Activated CD4-positive, CD25-positive, alpha-beta regulatory T cell treated with anti-CD3 and anti-CD28 coated beads, Interleukin-2, amount 50 U/mL, for 72 hours (primary cell): ENCODE measurements around the gene DUSP8.

Experiments
- DNase-seq: peaks from one replicate; pipeline ENCODE4 v3.0.0; 2021

Gene DUSP8

DNA sequence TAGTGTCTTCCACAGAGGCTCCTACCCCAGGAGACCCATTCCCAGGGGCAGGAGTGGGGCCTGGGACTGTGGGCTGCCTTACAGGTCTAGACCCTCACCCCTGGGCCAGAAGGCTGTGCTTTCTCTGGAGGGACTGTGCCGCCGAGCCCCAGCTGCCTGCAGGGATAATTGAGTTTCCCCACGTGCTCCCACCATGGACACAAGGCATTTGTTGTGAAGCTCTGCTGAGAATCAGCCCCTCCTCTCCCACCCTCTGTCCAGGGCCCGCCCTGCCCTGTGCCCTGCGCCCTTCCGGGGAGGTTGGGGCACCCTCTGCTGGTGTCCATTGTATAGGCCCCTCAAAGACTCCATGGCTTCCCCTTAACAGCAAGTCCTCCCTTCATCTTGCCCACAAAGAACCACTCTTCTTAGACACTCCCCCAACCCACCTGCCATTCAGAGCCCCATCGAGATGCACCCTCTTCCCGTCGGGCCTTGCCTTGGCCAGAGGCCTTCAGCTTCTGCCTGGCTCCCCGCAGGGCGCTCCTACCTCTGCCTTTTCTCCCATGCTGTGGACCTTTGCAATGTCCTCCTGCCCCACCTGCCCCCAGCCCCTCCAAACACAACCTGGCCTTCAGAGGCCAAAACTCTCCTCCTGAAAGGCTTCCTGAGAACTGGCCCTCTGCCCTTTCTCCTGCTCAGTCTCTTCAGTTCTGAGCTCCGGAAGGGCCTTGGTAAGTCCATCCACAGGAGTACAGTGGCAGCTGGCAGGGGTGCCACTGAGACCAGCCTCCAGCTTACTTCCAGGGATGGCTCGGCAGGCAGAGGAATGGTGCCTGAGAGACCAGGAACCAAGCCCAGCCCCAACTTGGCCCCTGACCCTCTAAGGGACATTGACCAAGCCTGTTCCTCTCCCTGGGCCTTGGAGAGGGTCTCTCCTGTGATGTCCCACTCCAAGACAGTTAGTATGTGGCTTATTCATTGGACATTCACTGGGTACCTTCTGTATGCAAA lies 22.4 kb downstream of the DUSP8 start:
- DNase-seq, result no peak

DNA sequence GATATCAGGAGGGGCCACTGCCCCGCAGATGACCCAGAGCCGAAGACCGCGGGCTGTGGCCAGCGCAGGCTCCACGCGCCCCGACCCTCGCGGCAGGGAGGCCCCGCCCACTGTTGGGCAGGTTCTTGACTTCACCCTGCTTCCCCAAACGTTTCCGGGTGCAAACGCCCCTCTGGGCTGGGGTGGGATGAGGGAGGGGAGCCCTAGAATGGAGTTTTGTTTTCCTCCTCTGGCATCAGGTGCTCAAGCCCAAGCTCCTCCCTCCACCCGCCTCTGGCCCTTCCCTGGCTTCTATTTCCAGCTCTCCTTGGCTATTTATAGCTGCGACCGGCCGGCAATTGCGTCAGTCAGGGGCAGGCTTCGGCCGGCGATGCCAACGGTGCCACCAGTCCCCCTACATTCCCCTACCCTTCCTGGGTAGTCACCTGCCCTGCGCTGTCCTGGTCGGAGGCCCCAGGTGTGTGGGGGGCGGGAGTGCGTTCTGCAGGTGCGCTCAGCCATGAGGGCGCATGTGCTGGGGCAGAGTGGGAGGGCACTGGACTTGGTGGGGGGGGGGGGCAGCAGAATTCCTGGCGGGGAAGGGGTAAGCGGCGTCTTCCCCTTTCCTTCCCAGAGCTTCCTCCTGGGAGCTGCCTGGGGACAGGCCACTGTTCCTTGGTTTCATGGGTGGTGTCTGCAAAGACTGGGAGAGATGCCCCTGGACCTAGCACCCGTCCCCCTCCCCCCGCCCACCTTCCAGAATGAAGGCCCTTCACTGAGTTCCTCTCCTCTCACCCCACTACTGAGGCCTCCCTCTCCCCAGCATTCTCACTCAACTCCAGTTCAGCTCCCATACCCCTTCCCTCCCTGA lies 23.6 kb downstream of the DUSP8 start:
- DNase-seq, result no peak

DNA sequence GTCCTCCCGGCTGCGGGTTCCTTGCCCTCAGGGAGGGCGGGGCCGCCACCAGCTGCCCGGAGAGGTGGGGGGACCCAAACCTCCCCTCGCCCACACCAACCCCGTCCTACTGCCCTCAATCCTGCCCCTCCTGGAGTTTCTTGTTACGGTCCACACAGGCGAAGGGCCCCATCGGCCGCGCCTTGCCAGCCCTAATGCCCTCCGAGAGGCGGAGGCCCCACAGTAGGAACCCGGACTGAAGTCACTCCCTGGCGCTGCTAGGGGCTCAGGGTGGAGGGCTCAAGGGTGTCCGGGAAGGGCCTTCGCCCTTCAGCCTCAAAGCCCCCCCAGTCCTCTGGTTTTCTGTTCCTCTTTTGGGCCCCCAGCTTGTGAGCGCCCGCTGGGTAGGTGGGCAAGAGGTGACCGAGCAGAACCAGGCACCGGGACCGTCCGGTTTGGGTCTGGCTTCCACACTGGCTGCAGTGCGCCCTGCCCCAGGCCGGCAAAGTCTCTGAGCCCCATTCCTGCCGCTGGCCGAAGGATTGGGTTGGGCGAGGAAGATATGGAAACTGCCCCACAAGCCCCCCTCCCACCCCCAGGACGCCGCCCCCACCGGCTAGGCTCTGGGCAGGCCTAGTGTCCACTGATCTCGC lies 24.5 kb downstream of the DUSP8 start:
- no peak for DNase-seq

DNA sequence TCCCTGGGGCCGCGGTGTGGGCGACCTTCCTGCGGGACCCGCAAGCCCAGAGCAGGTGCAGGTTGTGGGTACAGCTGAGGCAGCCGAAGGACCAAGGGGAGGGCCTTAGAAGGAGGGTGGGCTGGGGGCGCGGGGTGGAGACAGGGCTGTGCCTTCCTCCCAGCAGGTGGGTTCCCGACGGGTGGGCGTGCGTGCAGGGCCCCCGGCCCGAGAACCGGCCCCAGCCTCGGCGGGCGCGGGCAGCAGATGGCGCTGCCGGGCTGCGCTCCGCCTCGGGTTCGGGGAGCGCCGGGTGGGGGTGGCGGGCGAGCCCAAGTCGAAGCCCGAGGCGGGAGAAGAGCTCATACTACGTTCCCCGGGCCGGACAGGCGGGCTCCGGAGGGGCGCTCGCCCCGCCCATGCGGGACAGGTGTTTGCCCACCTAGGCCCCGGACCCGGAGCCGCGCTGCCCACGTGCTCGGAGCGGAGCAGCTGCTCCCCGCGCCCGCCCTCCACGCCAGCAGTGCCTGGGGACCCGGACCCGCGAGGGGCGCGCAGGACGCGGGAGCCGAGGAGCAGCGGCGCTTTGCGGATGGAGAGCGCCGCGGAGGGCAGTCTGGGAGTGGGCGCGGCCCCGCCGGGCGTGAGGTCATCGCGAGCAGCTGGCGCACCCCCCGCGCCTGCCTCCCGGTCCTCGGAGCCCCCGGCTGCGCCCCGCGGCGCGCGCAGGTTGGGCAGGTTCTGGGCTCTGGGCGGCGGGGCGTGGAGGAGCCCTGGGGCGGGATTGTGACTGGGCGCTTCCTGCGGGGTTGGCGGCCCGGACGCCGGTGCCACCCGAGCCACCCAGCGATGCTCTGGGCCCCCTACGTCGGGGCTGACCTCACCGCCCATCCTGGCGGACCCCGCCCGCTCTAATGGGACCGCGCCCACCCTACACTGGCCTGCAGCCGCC lies 25.3 kb downstream of the DUSP8 start:
- peak; percentile 47 for DNase-seq

DNA sequence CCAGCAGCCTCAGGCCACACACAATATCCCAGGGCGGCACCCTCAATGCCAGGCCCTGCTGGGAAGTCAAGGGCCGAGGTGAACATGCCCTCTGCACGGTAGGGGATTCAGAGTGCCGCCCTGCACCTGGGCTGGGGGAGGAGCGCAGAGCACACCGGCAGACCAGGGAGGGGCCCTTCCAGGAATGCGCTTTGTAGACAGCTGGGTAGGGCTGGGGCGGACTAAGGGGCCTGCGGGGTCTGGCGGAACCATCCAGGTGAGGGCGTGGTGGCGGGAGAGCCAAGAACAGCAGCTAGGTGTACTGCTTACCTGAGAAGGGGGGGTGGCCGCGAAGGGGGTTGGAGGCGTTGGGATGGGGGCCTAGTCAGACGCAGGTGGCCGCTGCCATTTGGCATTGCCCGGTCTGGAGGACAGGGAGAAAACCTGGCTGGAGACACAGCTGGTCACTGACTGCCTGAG lies 26.0 kb downstream of the DUSP8 start:
- DNase-seq, result no peak

DNA sequence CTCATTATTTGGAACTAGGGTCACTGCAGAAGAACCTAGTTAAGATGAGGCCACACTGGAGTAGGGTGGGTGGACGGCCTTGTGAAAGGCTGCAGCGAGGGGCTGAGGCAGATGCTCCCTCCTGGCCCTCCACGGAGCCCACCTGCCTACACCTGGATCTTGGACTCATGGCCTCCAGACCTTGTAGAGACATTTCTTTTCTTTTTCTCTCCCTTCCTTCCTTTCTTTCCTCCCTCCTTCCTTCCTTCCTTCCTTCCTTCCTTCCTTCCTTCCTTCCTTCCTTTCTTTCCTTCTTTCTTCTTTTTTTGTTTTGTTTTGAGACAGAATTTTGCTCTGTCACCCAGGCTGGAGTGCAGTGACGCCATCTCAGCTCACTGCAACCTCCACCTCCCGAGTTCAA lies 26.6 kb downstream of the DUSP8 start:
- DNase-seq, result no peak

DNA sequence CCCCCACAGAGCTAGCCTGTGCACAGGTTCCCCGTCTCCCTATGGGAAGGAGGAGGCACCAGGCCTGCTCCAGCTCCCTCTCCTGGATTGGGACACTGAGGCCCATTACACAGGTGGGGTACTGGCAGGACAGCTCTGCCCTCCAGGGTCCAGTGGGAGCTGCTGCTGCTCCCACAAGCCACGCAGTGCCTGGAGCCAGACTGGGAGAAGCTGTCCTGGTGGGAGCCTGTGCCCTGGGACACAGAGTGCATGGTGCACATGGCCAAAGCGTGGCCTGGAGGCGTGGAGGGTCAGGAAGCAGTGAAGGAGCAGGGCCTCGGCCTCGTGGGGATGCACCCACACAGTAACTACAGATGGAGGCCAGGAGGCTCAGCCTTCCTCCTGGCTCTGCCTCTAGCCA lies 27.5 kb downstream of the DUSP8 start:
- no peak for DNase-seq

DNA sequence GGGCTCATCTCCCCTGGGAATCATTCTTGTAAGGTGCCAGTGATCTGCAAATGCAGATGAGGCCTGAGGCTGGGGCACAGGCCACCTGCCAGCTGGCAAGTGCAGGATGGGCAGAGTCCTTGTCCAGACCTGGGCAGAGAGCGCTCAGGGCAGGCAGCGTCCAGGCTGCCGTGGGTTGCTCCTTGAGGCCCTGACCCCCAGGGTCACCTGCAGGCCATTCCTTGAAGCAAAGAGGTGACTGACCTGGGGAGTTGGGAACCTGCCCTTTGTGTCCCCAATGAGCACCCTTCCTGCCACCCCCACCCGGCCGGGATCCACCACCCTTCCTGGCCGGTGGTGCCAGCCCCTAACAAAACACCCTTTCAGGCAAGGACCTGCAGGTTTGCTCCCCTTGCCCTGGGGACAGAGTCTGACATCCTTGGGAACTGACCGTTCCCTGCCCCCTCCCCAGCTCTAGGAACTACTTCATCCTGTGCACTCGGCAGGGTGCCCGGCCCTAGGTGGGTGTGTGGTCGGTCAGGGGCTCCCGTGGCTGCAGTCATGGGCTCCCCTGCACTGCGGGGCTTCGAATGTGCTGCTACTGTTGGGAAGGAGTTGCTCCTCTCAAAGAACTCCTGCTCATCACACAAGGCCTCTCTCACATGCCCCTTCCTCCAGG lies 28.3 kb downstream of the DUSP8 start:
- no peak for DNase-seq

DNA sequence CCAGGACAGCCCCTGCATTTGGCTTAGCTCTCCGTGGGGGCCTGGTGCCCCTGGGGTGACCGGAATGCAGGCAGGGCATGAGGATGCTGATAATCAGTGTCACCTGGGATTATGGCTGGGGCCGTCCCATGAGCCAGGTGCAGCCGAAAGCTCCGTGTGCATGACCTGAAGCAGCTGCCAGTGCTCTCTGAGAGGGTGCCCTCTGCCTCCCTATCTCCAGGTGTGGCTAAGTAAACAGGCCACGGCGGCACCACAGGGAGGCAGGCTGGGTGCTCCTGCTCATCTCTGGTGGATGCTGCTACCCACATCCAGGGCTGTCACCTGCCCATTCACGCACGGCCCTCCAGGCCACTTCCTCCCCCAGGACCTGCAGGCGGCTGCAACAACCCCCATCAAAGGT lies 29.8 kb downstream of the DUSP8 start:
- DNase-seq, result no peak

DNA sequence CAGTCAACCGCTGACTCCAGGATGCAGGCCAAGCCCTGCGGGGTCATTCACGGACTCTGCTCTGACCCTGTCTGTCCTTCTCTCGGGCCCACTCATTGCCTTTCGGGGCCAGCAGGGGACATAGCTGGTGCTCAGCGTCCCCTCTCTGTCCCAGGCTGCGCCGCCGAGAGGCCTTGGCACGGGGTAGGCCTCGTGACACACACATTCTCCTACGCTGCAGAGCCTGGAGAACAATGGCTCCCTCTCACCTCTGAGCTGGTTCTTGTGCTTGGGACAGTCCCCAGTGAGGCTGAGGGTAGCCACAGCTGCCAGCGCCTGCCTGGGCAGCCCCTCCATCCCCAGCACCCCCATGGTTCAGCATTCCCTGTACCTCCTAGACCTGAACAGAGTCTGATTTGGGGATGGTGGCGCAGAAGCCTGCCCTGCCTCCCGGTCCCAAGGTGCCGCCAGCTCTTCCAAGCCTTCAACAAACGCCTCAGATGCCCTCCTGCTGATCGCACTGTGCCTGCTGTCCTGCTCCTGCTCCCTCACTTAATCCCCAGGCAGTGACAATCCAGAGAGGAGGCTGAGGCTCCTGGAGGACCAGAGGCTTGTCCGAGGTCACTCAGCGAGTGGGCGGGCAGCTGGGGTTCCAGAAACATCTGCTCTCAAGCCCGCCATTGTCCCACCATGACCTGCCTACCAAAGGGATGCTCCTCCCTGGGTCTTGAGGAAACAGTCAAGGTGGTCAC lies 30.4 kb downstream of the DUSP8 start:
- no peak for DNase-seq

DNA sequence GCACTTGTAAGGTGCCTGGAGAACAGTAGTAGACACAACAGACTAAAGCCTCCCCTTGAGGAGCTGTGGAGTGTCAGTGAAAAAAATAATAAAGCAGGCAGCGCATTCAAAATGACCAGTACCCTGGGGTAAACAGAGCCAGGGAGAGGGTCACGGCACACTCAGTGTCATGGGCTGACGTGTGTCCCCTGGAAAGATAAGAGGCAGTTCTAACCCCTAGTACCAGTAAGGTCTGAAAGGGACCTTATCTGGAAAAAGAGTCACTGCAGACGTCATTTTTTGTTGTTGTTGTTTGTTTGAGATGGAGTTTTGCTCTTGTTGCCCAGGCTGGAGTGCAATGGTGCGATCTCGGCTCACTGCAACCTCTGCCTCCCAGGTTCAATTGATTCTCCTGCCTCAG lies 32.0 kb downstream of the DUSP8 start:
- no peak for DNase-seq

DNA sequence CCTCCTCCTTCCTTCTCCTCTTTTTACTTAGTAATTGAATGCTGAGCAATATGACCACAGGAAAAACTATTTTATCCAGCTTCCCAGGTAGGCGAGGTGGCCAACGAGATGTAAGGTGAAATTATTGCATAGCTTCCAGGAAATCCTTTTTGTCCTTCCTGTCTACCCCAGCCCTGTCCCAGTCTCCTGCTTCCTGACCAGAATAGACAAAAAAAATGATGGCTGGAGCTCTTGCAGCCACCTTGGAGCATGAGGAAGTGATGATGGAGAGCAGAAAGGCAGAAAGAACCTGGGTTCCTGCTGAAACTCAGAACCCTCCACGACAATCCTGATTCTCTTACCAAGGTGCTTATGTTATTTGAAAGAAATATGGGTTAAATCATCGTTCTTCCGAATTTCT lies 33.9 kb downstream of the DUSP8 start:
- no peak for DNase-seq

DNA sequence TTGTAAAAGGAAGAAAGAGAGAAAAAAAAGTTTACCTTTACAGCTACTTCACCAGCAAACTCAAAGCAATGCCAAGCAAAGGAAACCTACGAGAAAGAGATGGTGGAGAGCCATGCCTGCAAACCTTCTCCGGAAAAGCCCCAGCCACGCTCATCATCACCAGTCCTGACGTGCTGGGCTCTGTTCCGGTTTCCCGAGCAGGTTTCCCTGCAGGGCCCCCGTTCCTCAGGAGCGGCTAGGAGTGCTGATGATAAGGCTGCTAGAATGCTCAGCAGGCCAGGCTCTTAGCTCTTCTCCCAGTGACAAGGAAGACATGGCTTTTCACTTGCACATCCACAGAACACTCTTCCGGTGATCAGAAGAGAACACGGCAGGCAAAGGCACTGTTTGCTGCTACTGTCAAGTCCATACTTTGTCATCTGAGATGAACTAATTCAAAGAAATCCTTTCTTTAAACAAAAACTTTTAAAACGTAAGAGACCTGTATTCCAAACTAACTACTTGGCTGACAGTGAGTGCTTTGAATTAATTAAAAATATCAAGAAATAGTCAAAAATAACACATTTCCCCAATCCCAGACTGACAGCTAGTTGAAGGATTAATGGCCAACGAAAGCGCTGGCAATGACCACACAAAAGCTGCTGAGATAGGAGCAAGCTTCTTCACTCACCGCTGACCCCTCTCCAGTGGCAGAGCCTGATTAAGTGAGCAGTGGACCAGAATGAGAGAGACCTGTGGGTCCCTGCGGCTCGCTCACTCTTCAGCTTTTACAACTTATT lies 35.8 kb downstream of the DUSP8 start:
- DNase-seq, result no peak

DNA sequence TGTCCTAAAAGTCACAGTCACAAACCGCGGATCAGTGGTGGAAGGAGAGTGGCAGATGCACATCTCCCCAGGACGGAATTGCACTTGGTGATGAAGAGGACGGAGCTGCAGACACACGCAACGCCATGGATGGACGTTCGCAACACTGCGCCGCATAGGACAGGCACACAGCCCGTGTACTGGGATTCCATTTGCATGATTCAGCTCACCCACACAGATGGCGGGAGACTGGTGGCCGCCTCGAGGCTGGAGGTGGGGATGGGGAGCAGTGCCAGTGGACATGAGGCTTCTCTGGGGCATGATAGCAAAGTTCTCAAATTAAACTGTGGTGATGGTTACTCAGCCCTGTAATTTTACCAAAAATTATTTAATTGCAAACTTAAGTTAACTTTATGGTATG lies 37.4 kb downstream of the DUSP8 start:
- DNase-seq, result no peak

DNA sequence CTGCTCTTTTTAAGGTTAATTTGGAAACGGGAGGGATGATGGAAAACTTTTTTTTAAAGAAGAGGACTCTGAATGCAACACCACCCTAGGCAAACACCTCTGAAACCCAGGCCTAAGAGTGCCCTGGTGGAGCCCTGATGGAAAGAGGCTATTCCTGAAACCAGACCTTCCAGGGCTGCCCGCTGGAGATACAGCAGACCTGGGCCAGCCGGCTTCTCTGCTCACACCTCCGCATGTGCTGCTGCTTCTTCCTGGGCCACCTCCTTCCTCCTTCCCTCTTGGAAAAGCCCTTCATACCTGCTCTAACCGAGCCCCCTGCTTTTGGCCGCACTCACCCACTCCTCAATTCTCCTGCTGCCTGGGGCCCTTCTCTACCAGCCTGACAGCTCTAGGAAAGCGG lies 37.9 kb downstream of the DUSP8 start:
- DNase-seq, result no peak

DNA sequence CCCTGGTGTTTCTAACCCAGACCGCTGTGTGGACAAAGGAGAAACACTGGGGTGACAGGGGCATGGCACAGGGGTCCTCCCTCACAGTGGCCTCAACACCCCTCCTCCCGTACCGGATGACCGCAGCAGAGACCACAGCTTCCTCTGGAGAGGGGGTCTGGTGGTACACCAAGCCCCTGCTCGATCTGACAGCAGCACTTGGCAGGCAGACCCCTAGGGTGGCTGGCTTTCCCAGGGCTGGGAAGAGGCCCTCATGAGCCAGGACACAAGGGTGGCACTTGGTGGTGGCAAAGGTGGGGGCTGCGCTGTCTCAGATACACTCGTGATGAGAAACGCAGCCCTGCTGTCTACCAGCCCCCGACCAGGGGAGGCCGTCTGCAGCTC lies 38.7 kb downstream of the DUSP8 start:
- DNase-seq, result no peak

DNA sequence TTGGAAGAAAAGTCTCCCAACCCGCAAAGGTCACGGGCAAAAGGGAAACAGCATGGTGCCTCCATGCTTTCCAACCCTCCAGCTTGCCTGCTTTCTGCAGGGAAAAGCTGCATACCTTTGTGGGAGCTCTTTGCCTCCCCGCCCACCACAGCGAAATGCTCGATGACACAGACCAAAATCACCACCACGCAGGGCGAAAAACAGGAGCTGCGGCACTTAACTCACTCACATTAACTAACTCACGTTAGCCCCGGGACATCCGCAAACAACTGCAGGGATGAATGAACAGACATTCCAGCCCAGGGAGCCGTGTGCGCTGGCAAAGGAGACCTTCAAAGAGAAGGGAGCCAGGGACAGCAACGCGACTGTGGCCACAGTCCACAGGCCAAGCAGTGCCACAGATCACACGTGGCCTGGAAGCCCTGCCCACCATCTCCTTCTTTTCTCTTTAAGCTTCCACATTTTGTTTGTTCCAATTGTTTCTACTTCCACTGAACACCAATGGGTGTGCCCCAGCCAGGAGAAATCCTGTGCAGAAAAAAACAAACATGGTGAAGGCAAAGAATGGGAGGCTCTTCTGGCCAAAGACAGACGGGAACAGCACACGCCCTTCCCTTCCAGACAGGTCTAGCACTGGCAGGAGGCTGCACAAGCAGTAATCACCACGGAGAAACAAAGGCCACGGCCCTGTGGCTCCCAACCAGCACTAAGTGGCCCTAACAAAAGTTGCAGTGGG lies 39.3 kb downstream of the DUSP8 start:
- no peak for DNase-seq

DNA sequence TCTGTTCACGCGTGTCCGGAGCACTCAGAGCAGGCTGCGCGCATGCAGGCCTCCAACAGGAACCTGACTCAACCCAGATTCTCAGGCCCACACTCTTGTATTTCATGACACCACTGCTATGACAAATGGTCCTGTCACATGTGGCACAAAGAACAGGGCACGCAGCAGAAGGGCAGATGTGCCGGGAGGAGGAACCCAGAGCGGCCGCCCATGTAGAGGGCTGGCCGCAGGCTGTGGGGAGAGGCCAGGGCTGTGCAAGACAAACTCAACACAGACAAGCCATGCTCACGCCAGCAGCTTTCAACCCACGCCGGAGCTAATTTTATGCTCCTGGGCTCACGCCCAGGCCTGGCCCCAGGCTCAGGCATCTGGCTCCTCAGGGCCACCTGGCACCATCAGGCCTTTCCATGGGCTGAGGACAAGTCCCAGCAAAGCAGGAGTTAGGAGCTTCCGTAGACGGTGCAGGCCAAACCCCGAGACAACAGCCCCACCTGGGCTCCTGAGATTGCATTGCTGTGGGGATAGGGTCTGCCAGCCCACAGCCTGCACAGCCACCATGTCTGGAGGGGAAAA lies 40.0 kb downstream of the DUSP8 start:
- DNase-seq, result no peak

DNA sequence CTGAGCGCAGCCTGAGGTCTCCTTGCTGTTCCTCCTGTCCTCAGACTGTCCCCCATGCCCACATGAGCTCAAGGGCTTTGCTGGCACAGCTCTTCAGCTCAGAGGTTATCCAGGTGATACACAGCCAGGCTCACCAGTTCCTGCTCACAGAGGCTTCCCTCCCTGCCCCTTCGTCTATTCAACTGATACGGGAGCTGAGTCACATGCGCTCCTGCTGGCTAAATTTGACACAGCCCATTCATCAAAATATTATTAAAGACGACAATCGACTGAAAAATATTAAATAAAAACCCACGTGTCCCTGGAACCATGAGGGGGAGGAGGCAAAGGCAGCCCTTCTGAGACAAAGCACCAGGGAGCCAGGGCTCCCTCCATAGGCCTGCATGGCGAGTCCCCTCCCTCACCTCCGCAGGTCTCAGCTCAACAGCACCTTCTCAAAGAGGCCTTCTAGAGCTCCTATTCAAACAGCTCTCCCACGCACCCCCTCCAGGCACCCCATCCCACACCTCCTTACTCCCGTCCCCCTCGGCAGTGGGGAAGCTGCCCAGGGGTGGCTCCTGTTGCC lies 40.5 kb downstream of the DUSP8 start:
- no peak for DNase-seq
